Activated effector memory CD4-positive, alpha-beta T cell treated with anti-CD3 and anti-CD28 coated beads, Interleukin-2, amount 50 U/mL, for 16 hours (primary cell): Measurements from ENCODE around the gene ELMO3.

Experiments used
- DNase-seq: peaks from one replicate; pipeline ENCODE4 v3.0.0-alpha.2; 2020

Gene ELMO3

DNA sequence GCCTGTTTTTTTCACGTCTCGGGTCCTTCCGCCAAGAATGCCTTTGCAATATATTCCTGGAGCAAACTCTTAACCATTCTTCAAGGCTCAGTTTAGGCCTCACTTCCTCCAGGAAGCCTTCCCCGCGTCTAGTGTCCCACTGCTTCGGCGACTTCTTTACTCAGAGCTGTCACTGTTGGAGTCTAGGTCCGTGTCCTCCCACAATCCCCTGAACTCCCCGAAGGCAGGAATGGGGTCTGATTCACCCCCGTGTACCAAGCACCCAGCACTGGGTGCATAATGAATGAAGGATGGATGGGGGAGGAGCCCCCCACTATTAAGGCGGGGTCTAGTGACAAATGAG, 15.7 kb upstream of the ELMO3 start:
- no peak for DNase-seq

DNA sequence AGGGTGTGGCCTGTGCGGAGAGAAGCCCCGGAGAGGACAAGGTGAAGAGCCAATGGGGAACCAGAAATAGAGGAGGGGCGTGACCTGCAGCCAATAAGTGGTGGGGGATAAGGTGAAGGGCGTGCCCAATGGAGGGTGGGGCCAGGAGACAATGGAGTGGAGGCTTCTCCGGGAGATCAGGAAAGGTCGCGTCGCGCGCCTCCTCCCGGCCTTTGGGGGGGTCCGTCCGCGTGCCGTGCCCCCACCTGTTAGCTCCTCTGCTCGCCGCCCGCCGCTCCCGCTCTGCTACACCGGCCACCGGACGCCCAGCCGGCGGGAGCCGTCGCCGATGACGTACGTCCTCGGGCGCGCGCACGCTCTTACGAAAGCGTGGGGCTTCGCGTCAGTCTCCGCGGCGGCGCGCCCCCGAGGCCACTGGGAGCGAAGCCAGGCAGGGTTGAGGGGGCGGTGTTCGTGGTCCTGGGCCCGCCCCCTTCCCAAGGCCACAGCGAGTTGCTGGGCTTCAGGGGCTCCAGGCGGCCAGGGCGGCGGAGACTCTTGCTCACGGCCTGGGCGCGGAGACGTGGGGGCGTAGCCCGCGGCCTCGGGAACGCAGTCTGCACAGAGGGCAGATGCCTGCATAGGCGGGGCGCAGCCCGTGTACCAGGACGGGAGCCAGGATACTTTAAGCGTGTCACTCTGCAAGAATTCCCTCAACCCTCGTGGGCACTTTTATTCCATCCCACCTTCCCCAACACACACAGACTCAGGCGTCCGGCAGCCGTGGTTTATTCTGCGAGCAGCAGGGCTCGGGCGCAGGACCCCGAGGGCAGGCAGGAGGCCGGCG, 15.1 kb upstream of the ELMO3 start, which contains the start of gene MATCAP1:
Gene MATCAP1 (minus strand): TSS at position 337 of the 826 bp plus-strand sequence. CDS start 3,353 bp downstream, outside the sequence.
- peak; percentile 97 for DNase-seq

- no peak for DNase-seq
These were observed 14.4 kb upstream of the ELMO3 start for GRCh38 chr16:67184453-67184994.

- DNase-seq, result peak; percentile 94
These were observed 13.8 kb upstream of the ELMO3 start for GRCh38 chr16:67184995-67185650.

- no peak for DNase-seq
These were observed 13.2 kb upstream of the ELMO3 start for GRCh38 chr16:67185651-67186134.

DNA sequence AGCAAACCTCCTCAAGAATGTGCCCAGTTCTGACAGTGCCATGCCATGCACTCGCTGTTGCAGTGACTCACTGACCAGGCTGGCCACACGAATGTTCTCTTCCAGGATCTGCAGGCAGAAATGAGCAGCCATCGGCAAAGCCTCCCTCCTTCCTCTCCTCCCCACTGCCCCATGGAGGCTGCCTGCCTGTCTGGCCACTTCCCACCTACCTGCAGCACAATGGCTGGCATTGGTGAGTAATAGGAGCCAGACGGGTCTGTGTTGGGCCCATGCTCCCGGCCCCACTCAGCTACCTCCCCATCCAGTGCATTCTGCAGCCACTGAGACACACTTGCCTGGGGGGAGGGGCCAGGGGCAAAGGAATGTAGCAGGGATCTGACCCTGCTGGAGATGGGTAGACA, 12.4 kb upstream of the ELMO3 start:
- DNase-seq, result no peak

DNA sequence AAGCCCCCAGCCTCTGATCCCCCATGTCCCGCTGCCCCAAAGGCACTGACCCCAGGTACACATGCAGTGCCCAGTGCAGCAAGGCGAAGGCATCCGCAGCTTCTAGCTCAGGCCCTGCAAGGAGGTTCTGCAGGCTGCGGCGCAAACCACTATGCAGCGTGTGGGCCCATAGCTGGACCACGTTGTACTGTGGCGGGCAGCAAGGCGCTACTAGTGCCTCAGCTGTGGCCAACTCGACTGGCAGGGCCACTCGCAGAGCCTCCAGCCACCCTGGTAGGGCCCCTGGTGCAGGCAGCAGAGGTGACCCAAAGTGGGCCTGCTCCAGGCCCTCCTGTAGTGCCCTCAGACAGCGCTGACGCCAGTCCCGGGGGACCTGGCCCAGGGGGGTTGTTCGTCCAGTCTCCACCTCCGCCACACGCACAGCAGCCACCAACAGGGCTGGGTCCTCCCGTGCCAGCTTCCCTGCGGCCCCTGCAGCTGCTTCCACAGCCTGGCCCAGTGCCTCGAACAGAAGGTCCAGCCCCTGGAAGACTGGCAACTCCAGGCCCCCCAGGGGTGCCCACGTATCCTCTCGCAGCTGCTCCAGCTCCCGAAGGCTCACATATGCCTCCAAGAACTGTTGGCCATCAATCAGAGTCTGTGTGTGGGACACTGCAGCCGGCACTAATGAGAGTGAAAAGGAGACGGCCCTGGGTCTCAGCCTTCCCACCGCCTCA, 11.6 kb upstream of the ELMO3 start:
- no peak for DNase-seq

- no peak for DNase-seq
These were observed 10.6 kb upstream of the ELMO3 start for GRCh38 chr16:67188323-67188722.

- DNase-seq, result no peak
These were observed 10.1 kb upstream of the ELMO3 start for GRCh38 chr16:67188798-67189197.

DNA sequence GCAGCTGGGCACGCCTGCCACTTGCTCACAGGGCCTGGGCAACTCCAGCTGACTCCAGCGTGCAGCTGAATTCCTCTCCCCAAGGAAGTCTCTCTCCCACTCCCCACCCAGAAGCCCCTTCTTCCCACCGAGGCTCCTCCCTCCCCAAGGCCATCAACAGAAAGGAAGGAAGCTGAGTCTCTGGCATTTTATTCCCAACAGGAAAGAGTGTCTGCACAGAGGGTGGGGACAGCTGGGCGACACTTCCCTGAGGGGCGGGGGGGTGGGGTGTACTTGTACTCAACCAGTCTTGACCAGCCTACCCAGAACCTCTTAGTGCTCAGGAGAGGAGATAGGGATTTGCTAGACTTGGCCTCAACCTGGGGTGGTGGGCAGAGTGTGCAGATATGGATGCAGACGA, 8.9 kb upstream of the ELMO3 start, which contains the start of gene EXOC3L1:
Gene EXOC3L1 (minus strand): TSS at position 96 of the 400 bp plus-strand sequence. CDS start 460 bp downstream, outside the sequence.
- DNase-seq, result no peak

- no peak for DNase-seq
These were observed 8.2 kb upstream of the ELMO3 start for GRCh38 chr16:67190448-67191399.

GRCh38 chr16:67191411-67191994, 7.4 kb upstream of the ELMO3 start:
- DNase-seq, result no peak

DNA sequence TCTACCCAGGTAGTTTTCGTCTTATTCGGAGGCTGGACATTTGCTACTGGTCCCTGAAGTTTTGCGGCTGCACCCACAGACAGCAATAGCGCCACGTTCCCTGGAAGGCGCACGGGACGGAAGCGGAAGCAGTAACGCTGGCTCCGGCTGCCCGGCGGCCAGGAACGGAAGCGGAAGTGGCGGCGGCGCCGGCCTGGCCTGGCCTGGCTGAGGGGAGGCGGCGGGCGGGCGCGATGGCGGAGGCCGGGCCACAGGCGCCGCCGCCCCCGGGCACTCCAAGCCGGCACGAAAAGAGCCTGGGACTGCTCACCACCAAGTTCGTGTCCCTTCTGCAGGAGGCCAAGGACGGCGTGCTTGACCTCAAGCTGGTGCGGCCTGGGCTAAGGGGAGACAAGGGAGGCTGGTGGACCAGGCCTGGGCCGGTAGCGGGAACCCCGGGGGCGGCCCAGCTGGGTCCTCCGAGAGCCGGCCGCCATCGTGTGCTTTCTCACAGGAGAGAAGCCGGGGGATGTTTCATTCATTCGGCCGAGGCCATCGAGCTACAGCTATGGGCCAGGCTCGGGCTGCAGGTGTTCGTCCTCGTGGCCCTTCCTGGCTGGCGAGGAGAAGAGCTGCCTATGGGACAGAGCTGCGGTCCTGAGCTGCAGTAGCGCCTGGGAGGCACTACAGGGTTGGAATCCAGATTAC, 6.8 kb upstream of the ELMO3 start, which contains the start of gene E2F4:
Gene E2F4 (plus strand): TSS at position 161 of the 687 bp plus-strand sequence. CDS start 73 bp downstream, at position 234.
- peak; percentile 95 for DNase-seq

- no peak for DNase-seq
These were observed 6.1 kb upstream of the ELMO3 start for GRCh38 chr16:67192781-67193361.

GRCh38 chr16:67193536-67193935, 5.4 kb upstream of the ELMO3 start:
- no peak for DNase-seq

- DNase-seq, result no peak
These were observed 4.7 kb upstream of the ELMO3 start for GRCh38 chr16:67194260-67194659.

DNA sequence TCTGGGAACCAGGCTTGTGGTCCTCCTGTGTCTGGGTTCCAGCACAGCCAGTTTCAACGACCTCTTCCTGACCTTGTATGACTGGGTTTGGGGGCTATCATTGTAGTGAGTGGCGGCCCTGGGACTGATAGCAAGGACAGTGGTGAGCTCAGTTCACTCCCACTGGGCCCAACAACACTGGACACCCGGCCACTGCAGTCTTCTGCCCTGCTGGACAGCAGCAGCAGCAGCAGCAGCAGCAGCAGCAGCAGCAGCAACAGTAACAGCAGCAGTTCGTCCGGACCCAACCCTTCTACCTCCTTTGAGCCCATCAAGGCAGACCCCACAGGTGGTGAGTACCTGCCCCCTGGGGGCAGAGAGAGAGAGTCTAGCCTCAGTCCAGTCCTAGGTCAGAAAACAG, 3.3 kb upstream of the ELMO3 start:
- DNase-seq, result no peak

DNA sequence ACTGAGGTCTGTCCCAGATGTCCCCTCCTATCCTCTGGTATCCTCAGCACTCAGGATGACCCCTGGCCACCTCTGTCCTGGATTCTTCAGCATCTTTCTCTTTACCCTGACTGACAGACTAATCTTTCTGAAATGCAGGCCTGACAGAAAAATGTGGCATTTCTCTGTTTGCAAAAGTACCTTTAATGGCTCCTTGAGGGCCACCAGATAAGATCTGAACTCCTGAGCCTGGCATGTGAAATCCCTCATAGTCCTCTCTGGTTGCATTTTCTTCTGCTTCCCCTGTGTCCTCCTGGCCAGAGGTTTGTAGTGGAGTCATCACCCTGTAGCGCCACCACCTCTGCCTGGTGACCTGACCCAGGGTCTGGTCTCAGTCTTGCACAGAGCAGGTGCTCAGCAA, 2.0 kb upstream of the ELMO3 start:
- no peak for DNase-seq

DNA sequence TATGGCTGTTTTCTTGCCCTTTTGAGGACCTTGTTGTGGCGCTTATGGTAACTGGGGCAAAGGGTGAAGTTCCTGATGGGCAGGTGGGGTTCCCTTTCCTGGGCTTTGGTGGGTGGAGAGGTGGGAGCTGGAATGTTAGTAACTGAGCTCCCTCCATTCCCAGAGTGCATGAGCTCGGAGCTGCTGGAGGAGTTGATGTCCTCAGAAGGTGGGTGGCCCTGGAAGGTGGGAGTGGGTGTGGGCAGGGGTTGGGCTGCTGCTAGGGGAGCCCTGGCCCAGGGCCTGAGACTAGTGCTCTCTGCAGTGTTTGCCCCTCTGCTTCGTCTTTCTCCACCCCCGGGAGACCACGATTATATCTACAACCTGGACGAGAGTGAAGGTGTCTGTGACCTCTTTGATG, 1.2 kb upstream of the ELMO3 start:
- DNase-seq, result no peak

DNA sequence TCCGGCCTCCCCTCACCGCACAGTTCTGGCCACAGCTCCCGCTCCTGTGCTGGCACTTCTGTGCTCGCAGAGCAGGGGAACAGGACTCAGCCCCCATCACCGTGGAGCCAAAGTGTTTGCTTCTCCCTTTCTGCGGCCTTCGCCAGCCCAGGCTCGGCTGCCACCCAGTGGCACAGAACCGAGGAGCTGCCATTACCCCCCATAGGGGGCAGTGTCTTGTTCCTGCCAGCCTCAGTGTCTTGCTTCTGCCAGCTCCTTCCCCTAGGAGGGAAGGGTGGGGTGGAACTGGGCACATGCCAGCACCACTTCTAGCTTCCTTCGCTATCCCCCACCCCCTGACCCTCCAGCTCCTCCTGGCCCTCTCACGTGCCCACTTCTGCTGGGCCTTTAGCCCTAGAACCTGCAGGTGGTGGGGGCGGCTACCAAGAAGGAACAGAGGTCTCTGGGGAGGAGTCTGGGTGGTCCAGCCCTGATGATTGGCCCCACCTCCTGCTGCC, 645 bp upstream of the ELMO3 start:
- no peak for DNase-seq
